Testis (tissue), 3 donors: ENCODE results near the gene EEIG1. TPM values are rescaled to one million over a fixed set of nuclear protein-coding genes. Genes with fewer than 3 reads are reported as not detected.

Experiments
- DNase-seq: peaks from one replicate; pipeline ENCODE4 v3.0.0-alpha.2; 2019
- H3K27ac ChIP-seq, 2 donors: fragments of 200-600 bp; sonication (generic); one replicate each; pipeline ENCODE4 v1.5.1; 2019
- H3K27me3 ChIP-seq: fragments of 200-600 bp; sonication (generic); one replicate; pipeline ENCODE4 v1.5.1; 2019
- H3K36me3 ChIP-seq: fragments of 200-600 bp; sonication (generic); one replicate; pipeline ENCODE4 v1.5.1; 2017; ENCODE audit warnings: low read depth; ENCODE audit errors: missing control alignments
- H3K4me1 ChIP-seq: fragments of 200-600 bp; sonication (generic); one replicate; pipeline ENCODE4 v1.5.1; 2019
- H3K4me3 ChIP-seq, 2 donors: fragments of 200-600 bp; sonication (generic); one replicate each; pipeline ENCODE4 v1.5.1; 2017 to 2019
- H3K9me3 ChIP-seq: fragments of 200-600 bp; sonication (generic); one replicate; pipeline ENCODE4 v1.5.1; 2017
- CTCF ChIP-seq, 3 experiments: fragments of 450-650 bp in 2 of 3; fragments of 200-600 bp in 1 of 3; sonication (generic) in 1 of 3; IDR thresholded peaks; one replicate each; pipeline ENCODE4 v1.5.1; 2016 to 2019; ENCODE audit warnings: antibody characterized with exemption in 3 of 3, mild to moderate bottlenecking in 2 of 3, moderate library complexity in 1 of 3
- POLR2A ChIP-seq: fragments of 450-650 bp; IDR thresholded peaks from one replicate; pipeline ENCODE4 v1.6.1; 2017; ENCODE audit warnings: antibody characterized with exemption, mild to moderate bottlenecking, moderate library complexity
- WGBS, 2 donors: methylation state at CpG; one replicate each; pipeline ENCODE4 v1.1.5; 2018; 5-methylcytosine and 5-hydroxymethylcytosine counted together
- intact Hi-C: fragments of 100-400 bp; cut with DNase I; formaldehyde crosslinking; loops from one replicate; pipeline ENCODE4 v1.15.1; 2023; ENCODE audit warnings: low total_unique reads
- polyA plus RNA-seq: library from polyadenylated mRNA; stranded (reverse); fragments of 350-450 nt; fragmentation: Illumina TruSeq; extraction: RNeasy Lipid Tissue Mini Kit (QIAGEN cat#74804); gene quantifications from one replicate; pipeline ENCODE4 v1.2.3, GENCODE V29; 2014; ENCODE audit warnings: low read depth, low replicate concordance; ENCODE audit not compliant: insufficient read depth
- total RNA-seq, 2 donors: library from RNA; depleted of rRNA; stranded (reverse); fragments of >200 nt; gene quantifications; one replicate each; pipeline ENCODE4 v1.2.3, GENCODE V29; 2016

EEIG1 gene
- total and polyA plus RNA-seq, 3 donors from 2014 or later: 75.7 to 129 (median 119) TPM

DNA sequence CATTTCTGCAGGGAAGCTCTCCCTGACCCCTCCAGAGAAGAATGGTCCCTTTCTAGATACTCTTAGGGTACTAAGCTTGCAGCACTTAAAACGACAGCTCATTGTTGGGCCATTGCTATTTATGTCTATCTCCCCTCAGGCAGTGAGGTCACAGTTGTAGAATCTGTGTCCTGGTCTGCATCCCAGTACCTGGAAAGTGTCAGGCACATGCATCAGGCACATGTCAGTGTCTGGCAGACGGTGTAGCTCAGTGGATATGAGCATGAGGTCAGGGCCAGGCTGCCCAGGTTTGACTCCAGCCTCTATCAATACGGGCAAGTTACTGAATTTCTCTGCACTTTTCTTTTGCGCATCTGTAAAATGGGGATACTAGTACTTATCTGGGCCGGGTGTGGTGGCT is 22.2 kb upstream of the EEIG1 start:
- whole genome bisulfite sequencing, 2 donors: 92 to 95% methylated on average over 5 of the region's 5 CpGs
- Histone ChIP-seq H3K4me1 (peaks cover 9% of the 10 kb centered on the region), H3K9me3 (no peaks in the 10 kb centered on the region), H3K27me3 (no peaks in the 10 kb centered on the region), H3K4me3 (no peak overlapping the region), H3K36me3 (no peaks in the 10 kb centered on the region), H3K27ac (no peak overlapping the region)
- intact Hi-C loops: no loop called here
- no peak for TF ChIP-seq POLR2A
- TF ChIP-seq CTCF (IDR thresholded peaks at IDR 0.05): no peak
- no peak for DNase-seq

DNA sequence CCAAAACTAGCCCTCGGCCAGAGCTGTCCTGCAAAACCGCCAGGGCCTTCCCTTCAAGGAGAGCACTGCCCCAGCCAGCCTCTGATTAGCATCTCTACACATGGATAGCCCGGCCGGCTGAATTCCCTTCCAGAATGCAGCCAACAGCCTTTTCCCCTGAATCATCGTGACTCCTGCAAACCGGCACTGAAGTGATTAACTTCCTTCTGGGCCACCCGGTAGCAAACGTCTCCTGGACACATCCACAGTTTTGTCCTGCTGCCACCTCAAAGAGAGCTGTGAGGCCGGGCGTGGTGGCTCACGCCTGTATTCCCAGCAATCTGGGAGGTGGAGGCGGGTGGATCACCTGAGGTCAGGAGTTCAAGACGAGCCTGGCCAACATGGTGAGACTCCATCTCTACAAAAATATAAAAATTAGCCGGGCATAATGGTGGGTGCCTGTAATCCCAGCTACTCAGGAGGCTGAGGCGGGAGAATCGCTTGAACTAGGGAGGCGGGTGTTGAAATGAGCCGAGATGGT is 21.1 kb upstream of the EEIG1 start:
- H3K4me3 ChIP-seq: no peak overlapping the region
- intact Hi-C loops: no loop called here
- 70 to 73% methylated on average over 17 to 18 of the region's 18 CpGs for WGBS, 2 donors
- no peak overlapping the region for H3K27ac ChIP-seq
- no peak for DNase-seq
- no peaks in the 10 kb centered on the region for H3K36me3 ChIP-seq
- no peak for TF ChIP-seq POLR2A
- H3K27me3 ChIP-seq: no peaks in the 10 kb centered on the region
- H3K9me3 ChIP-seq: no peaks in the 10 kb centered on the region
- H3K4me1 ChIP-seq: no peaks in the 10 kb centered on the region

DNA sequence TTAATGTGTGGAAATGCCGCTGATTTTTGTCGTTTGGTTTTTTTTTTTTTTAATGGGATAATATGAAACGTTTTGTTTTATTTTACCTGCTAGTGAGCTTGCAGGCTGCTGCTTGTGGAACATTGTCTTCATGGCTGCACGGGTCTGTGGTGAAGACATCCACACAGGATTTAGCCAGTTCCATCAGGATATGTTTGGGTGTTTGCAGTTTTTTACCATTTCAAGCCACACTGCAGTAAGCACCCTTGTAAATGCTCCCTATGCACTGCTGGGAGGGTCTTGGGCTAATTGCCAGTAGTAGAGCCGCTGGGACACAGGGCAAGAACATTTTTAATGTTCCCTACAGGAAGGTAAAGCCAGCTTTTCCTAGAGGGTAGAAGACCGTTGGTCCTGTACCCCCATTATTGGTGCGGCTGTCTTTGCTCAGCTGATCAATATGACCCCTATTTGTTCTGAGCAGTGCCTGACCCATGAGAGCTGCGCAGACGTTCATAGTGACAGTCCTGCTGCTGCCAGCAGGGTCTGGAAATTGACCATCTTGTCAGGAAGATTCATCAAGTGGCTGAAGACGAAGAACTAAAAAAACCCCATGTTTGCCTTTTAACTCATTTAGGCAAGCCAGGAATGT is 20.5 kb upstream of the EEIG1 start:
- Histone ChIP-seq H3K4me1 (no peaks in the 10 kb centered on the region), H3K9me3 (no peaks in the 10 kb centered on the region), H3K36me3 (no peaks in the 10 kb centered on the region), H3K27ac (no peak overlapping the region), H3K27me3 (no peaks in the 10 kb centered on the region), H3K4me3 (no peak overlapping the region)
- no peak for DNase-seq
- WGBS, 2 donors: 78 to 79% methylated on average over 10 of the region's 10 CpGs
- intact Hi-C loops: no loop called here
- TF ChIP-seq CTCF (IDR thresholded peaks at IDR 0.05) (no peak), POLR2A (no peak)

GRCh38 chr9:127999461-127999860 is 18.7 kb upstream of the EEIG1 start:
- Histone ChIP-seq H3K4me1 (no peaks in the 10 kb centered on the region), H3K36me3 (no peaks in the 10 kb centered on the region), H3K4me3 (no peak overlapping the region), H3K9me3 (no peaks in the 10 kb centered on the region), H3K27ac (no peak overlapping the region), H3K27me3 (no peaks in the 10 kb centered on the region)
- TF ChIP-seq CTCF (IDR thresholded peaks at IDR 0.05) (no peak), POLR2A (no peak)
- intact Hi-C loops: no loop called here
- 90 to 91% methylated on average over 2 of the region's 2 CpGs for WGBS, 2 donors
- DNase-seq: no peak

GRCh38 chr9:127993721-127994120 is 12.9 kb upstream of the EEIG1 start:
- Histone ChIP-seq H3K4me3 (no peak overlapping the region), H3K27me3 (no peaks in the 10 kb centered on the region), H3K9me3 (no peaks in the 10 kb centered on the region), H3K27ac (no peak overlapping the region), H3K4me1 (no peaks in the 10 kb centered on the region), H3K36me3 (no peaks in the 10 kb centered on the region)
- TF ChIP-seq CTCF (IDR thresholded peaks at IDR 0.05) (no peak), POLR2A (no peak)
- WGBS, 2 donors: 98 to 99% methylated on average over 4 of the region's 4 CpGs
- intact Hi-C loops: no loop called here
- DNase-seq: no peak
